Measurements from ENCODE around the gene MYO1D. TPM values are rescaled to one million over a fixed set of nuclear protein-coding genes. Genes with fewer than 3 reads are reported as not detected.

MYO1D gene
- total RNA-seq, 4 donors from 2014 or later = 70.5 to 92.3 (median 72.7) TPM

- Histone ChIP-seq H3K27ac (no peak overlapping the region), H3K27me3 (no peaks in the 10 kb centered on the region), H3K4me3 (no peak overlapping the region), H3K9me3 (no peaks in the 10 kb centered on the region), H3K36me3 (peaks cover 88% of the 10 kb centered on the region), H3K4me1 (no peaks in the 10 kb centered on the region)
- 54% methylated on average over 1 of the region's 1 CpG for WGBS
- DNase-seq (ENCODE audit: low spot score in 2 of 2) = no peak
- TF ChIP-seq, protein P1, sequence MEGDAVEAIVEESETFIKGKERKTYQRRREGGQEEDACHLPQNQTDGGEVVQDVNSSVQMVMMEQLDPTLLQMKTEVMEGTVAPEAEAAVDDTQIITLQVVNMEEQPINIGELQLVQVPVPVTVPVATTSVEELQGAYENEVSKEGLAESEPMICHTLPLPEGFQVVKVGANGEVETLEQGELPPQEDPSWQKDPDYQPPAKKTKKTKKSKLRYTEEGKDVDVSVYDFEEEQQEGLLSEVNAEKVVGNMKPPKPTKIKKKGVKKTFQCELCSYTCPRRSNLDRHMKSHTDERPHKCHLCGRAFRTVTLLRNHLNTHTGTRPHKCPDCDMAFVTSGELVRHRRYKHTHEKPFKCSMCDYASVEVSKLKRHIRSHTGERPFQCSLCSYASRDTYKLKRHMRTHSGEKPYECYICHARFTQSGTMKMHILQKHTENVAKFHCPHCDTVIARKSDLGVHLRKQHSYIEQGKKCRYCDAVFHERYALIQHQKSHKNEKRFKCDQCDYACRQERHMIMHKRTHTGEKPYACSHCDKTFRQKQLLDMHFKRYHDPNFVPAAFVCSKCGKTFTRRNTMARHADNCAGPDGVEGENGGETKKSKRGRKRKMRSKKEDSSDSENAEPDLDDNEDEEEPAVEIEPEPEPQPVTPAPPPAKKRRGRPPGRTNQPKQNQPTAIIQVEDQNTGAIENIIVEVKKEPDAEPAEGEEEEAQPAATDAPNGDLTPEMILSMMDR (IDR thresholded peaks at IDR 0.05) = peak; percentile 9 to 46
- no peak for TF ChIP-seq EP300 (IDR thresholded peaks at IDR 0.05)
Measured at GRCh38 chr17:32461853-32462617, 414.9 kb downstream of the MYO1D start.

DNA sequence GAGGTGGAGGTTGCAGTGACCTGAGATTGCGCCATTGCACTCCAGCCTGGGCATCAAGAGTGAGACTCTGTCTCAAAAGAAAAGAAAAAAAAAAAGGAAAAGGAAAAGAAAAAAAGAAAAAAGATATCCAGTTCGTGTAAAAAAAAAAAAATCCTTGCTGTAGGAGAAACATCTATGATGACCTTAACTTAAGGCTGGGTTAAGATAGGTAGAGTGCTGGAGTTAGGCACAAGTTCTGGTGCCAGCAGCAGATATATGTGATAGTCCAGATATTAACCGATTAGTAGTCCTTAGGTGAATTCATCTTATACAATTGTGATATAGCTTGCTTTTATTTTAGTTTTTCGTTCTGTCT is 415.4 kb downstream of the MYO1D start:
- 72% methylated on average over 4 of the region's 4 CpGs for WGBS
- TF ChIP-seq, protein P1 (IDR thresholded peaks at IDR 0.05) = peak in 1 of 2 donors; percentile 45
- TF ChIP-seq EP300 (IDR thresholded peaks at IDR 0.05) = no peak
- no peaks in the 10 kb centered on the region for H3K9me3 ChIP-seq

DNA sequence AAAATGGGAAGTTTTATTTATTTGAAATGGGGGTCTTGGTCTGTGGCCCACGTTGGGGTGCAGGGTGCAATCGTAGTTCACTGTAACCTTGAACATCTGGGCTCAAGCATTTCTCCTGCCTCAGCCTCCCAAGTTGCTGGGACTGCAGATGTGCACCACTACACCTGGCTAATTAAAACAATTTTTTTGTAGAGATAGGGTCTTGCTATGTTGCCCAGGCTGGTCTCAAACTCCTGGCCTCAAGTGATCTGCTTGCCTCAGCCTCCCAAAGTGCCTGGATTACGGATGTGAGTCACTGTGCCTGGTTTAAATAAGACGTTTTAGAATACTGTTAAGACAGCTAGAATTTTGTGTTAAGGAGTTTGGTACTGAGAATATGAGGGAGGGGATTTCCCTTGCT is 416.9 kb downstream of the MYO1D start:
- no peak for DNase-seq (ENCODE audit: low spot score in 2 of 2)
- TF ChIP-seq POLR2AphosphoS5 (IDR thresholded peaks at IDR 0.05) (no peak), EP300 (IDR thresholded peaks at IDR 0.05) (no peak), POLR2A (IDR thresholded peaks at IDR 0.05) (no peak)
- TF ChIP-seq, protein P1 (IDR thresholded peaks at IDR 0.05) = no peak
- no peak overlapping the region for H3K27ac ChIP-seq
- H3K27me3 ChIP-seq = no peaks in the 10 kb centered on the region
- no peaks in the 10 kb centered on the region for H3K9me3 ChIP-seq
- H3K4me1 ChIP-seq = no peaks in the 10 kb centered on the region
- H3K36me3 ChIP-seq = peaks cover 83% of the 10 kb centered on the region
- WGBS = 84% methylated on average over 4 of the region's 4 CpGs
- H3K4me3 ChIP-seq = no peak overlapping the region

More for the DNA sequence above, 415.4 kb downstream of the MYO1D start:
- no peak overlapping the region for H3K4me3 ChIP-seq
- peaks cover 88% of the 10 kb centered on the region for H3K36me3 ChIP-seq
- H3K27me3 ChIP-seq = no peaks in the 10 kb centered on the region
- no peak overlapping the region for H3K27ac ChIP-seq
- no peak for DNase-seq (ENCODE audit: low spot score in 2 of 2)
- no peaks in the 10 kb centered on the region for H3K4me1 ChIP-seq

DNA sequence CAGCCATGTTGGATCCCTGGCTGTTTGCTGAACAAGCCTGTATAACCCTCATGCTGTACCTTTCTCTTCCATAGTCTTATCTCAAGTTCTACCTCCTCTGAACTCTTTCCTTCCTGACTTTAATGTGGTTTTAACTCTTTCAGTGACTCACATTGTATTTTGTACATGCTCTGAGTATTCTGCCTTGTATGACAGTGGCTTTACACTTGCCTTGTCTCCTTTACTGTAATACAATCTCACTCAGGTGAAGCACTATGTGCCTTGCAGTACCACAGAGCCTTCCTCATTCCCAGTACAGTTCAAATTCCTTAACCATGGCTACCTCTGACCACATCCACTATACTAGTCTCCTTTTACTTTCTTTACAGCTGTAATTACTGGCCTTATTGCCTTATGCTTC is 418.6 kb downstream of the MYO1D start:
- TF ChIP-seq, protein P1 (IDR thresholded peaks at IDR 0.05) = no peak
- no peak for TF ChIP-seq POLR2AphosphoS5 (IDR thresholded peaks at IDR 0.05)
- TF ChIP-seq POLR2A (IDR thresholded peaks at IDR 0.05) = no peak
- TF ChIP-seq EP300 (IDR thresholded peaks at IDR 0.05) = no peak
- Histone ChIP-seq H3K36me3 (peaks cover 82% of the 10 kb centered on the region), H3K9me3 (no peaks in the 10 kb centered on the region)

GRCh38 chr17:32453370-32453769 is 423.6 kb downstream of the MYO1D start:
- H3K36me3 ChIP-seq = peaks cover 77% of the 10 kb centered on the region

More for the DNA sequence above, 418.6 kb downstream of the MYO1D start:
- DNase-seq (ENCODE audit: low spot score in 2 of 2) = no peak
- no peaks in the 10 kb centered on the region for H3K4me1 ChIP-seq
- H3K27ac ChIP-seq = no peak overlapping the region
- no peaks in the 10 kb centered on the region for H3K27me3 ChIP-seq
- no peak overlapping the region for H3K4me3 ChIP-seq

More at GRCh38 chr17:32453370-32453769, 423.6 kb downstream of the MYO1D start:
- TF ChIP-seq POLR2AphosphoS5 (IDR thresholded peaks at IDR 0.05) (no peak), EP300 (IDR thresholded peaks at IDR 0.05) (no peak)
- Histone ChIP-seq H3K27ac (no peak overlapping the region), H3K4me1 (no peaks in the 10 kb centered on the region), H3K27me3 (no peaks in the 10 kb centered on the region), H3K4me3 (no peak overlapping the region), H3K9me3 (no peaks in the 10 kb centered on the region)
- DNase-seq (ENCODE audit: low spot score in 2 of 2) = no peak
- 91% methylated on average over 2 of the region's 2 CpGs for WGBS

Data from suprapubic skin (tissue), 4 donors.